Stimulated activated CD8-positive, alpha-beta memory T cell treated with anti-CD3 and anti-CD28 coated beads, Interleukin-4, amount 100 ng/mL, for 48 hours (primary cell): ENCODE results near the gene NFIA.

Source experiments
- DNase-seq: peaks from one replicate; pipeline ENCODE4 v3.0.0-alpha.2; 2020

The NFIA gene

DNA sequence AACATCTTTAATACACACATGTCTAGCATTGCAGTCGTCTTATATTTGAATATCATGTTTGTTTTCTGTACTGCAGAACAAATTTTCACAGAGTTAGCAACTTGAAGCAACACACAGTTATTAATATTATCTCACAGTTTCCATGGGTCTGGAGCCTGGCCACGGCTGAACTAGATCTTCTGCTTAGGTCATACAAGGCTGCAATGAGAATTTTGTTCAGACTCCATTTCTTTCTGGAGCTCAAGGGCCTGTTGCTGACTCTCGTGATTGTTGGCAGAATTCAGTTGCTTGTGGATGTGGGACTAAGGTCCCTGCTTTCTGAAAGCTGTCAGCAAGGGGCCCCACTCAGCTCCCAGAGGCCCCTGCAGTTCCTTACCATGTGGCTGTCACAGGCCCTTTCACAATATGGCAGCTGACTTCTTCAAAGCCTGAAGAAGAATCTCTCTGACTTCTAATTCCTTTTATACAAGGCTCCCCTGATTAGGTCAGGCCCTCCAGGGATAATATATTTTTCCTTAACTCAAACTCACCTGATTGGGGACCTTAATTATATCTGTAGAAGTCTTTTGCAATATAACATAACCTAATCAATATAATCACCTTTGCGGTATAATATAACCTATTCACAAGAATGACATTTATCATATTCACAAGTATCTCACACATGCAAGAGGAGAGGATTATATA lies 296.3 kb downstream of the NFIA start:
- DNase-seq, result no peak

DNA sequence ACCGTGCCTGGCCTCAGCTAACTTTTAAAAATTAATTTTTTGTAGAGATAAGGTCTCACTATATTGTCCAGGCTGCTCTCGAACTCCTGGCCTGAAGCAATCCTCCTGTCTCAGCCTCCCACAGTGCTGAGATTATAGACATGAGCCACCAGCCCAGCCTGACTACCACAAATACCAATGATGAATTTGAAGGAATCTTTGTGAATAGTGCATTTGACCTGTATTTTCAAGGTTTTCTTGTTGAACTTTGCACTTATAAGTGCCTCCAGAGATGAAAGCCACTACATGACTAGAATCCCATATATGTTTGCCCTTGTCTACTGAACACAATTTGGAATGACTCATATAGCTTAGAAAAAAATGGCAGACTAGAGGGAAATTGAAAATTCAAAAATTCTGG lies 297.3 kb downstream of the NFIA start:
- no peak for DNase-seq

- DNase-seq, result no peak
These were observed 298.2 kb downstream of the NFIA start for GRCh38 chr1:61380561-61380960.

DNA sequence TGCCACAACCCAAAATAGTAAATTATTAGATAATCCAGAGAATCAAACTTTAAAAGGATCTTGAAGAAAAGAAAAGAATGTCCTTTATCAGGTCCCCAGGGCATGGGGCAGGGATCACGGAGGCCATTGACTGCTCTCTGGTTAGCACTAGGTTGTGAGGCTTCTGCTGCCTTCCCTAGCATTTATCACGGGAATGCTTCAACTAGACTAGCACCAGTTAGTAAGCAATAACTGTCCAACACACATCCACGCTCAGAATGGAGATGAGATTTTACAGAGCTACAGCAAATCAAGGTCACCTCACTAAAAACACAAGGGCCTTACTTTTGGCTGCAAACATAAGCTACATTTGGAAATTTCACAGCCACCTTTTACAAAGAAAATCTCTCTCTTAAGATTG lies 304.0 kb downstream of the NFIA start:
- DNase-seq, result no peak

- DNase-seq, result no peak
These were observed 304.4 kb downstream of the NFIA start for GRCh38 chr1:61386770-61387169.

- DNase-seq, result no peak
These were observed 305.5 kb downstream of the NFIA start for GRCh38 chr1:61387829-61388228.

GRCh38 chr1:61388566-61388965 lies 306.2 kb downstream of the NFIA start:
- no peak for DNase-seq

- DNase-seq, result no peak
These were observed 307.0 kb downstream of the NFIA start for GRCh38 chr1:61389194-61389925.

GRCh38 chr1:61389926-61390845 lies 307.8 kb downstream of the NFIA start:
- no peak for DNase-seq

DNA sequence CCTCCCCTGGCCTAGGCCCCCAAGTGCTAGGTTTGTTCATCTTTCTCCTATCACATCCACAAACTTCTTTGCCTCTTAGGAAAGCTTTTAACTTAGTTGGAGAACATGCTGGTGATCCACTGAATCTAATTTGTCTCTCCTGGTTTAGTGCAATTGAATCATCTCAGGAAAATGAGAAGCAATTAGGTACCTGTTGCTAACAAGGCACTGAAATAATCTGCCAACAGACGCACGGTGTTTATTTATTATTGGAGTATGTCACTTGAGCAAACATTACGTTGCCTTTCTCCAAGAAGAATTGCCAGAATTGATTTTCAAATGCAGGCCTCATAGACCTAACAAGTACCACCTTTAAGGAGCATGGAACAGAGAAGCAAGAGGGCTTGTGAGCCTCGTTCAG lies 309.4 kb downstream of the NFIA start:
- no peak for DNase-seq

GRCh38 chr1:61392409-61393242 lies 310.3 kb downstream of the NFIA start:
- no peak for DNase-seq

GRCh38 chr1:61393575-61393974 lies 311.2 kb downstream of the NFIA start:
- DNase-seq, result no peak

GRCh38 chr1:61395146-61395800 lies 312.9 kb downstream of the NFIA start:
- DNase-seq, result no peak

GRCh38 chr1:61397495-61397894 lies 315.1 kb downstream of the NFIA start:
- DNase-seq, result no peak

DNA sequence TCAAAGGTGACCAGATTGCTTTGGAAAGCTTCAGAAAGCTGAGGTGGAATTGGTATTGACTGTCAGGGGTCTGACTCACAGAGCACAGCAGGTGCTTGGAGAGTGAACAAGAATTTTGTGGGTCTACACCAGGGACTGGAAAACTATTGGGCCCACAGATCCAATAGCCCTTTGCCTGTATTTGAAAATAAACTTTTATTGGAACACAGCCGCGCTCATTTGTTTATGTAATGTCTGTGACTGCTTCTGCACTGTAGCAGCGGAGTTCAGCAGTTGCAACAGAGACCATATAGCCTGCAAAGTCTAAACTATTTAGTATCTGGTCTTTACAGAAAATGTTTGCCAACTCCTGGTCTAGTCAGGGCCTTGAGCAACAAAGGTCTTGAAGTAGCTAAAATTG lies 315.6 kb downstream of the NFIA start:
- DNase-seq, result no peak

- no peak for DNase-seq
These were observed 316.8 kb downstream of the NFIA start for GRCh38 chr1:61399199-61399598.

- no peak for DNase-seq
These were observed 317.9 kb downstream of the NFIA start for GRCh38 chr1:61400131-61400770.

GRCh38 chr1:61400997-61401396 lies 318.6 kb downstream of the NFIA start:
- DNase-seq, result no peak

DNA sequence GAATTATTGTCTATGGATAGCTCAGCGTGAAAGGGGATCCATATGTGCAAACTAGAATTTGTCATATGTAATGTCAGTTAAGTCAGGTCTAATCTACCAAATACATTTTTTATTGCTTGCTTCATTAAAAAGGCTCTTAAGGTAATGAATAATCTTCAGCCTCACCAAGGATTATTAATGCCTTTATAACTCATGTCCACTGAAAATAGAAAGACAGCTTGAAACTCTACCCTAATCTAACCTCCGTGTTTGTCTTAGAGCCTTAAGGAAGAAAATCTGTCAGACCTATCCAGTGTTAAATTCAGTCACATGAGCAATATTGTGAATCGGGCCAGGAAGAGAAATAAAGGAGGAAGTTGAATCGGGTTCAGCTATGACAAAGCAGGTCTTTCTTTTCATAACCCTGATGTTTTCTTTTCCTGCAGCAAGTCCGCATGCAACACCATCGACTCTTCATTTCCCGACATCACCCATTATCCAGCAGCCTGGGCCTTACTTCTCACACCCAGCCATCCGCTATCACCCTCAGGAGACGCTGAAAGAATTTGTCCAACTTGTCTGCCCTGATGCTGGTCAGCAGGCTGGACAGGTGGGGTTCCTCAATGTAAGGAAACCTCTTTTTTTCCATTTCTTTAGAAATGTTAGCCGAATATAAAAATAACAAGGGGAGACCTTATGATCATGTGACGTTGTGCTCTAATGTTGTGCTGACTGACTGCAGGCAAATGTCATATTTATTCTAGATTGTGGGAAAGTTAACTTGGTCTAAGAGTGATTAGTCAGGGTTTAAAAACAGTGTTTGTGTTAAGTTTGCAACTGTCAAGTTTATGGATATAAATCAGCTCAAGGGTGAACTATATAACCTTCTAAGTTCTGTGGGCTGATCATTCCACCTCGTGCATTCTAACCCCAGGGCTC lies 321.6 kb downstream of the NFIA start:
- no peak for DNase-seq

GRCh38 chr1:61404597-61405376 lies 322.4 kb downstream of the NFIA start:
- DNase-seq, result no peak
